ENCODE results near the gene LARGE1.

Gene LARGE1

DNA sequence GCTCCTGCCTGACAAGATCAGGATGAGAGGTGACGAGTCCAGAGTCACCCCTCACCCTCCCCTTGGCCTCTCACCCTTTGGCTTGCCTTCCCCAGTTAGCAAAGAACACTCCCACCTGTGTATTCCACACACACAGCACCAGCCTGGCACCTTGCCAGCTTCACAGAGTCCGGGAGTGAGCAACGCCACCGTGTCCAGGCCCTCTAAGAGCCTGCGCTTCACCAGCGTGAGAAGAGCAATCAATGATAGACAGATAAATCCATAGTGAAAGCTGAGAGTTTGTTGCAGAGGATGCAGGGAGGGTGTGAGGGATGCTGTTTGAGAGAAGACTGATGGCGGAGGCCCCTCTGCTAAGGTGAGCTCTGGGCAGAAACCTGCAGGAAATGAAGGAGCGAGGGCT is 404.5 kb downstream of the LARGE1 start:
- no peak for DNase-seq

DNA sequence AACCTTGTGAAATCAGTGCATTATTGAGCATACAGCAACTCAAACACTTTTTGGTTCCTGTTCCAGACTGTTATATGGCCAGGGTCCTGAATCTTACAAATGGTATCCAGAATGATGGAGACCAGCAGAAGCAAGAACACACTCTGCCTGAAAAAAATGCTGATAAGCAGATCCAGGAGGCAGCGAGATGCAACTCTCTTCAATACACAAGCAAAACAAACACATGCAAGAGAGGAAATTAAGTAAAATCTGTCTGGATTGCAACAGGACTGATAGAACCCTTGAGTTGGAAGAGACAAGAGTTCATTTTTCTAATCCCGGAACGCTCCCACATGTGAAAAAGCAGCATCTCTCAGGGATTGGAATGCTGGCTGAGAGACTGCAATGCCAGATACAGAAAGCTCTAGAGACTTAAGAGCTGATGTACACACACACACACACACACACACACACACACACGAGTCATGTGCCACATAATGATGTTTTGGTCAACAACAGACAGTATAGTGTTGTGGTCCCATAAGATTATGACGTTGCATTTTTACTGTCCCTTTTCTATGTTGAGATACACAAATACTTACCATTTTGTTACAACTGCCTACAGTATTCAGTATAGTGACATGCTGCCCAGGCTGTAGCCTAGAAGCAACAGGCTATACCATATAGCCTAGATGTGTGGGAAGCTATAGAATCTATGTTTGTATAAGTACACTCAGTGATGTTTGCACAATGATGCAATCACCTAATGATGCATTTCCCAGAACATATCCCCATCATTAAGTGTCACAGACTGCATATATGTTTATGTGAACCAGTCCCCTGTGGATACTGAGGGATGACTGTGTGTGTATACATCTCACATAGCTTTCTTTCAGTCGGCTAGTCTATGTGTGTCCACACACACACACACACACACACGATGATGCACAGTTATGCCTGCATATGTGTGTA is 406.6 kb downstream of the LARGE1 start:
- no peak for DNase-seq

DNA sequence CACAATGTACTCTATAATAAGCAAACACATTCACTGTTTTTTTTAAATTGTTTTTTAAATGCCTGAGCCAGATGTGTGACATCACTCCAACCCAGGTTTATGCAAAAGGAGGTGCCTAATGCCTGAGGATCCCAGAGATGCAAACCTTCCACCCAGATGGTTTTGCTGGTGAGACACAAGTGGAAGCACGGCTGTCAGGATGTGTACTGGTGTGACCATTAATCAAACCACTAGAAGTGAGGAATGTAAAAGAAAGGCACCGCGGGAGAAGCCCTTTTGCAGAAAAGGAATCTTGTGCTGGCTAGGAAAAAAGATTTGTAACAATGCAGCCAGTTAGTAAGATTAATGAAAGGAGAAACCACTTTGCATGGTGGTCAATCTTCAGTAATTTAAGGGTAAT is 407.4 kb downstream of the LARGE1 start:
- DNase-seq: no peak

DNA sequence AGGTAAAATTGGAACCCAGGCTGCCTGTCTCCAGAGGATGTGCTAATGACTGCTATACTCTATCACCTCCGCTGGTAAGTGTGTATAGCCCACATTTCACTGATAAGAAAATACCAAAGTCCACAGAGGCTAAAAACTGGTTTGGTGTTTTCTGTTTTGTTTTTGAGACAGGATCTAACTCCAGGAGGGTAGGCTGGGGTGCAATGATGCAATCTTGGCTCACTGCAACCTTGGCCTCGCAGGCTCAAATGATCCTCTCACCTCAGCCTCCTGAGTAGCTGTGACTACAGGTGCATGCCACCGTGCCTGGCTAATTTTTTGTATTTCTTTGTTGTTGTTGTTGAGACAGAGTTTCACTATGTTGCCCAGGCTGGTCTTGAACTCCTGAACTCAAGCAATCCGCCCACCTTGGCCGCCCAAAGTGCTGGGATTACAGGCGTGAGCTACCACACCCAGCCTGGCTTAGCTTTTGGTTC is 409.8 kb downstream of the LARGE1 start:
- no peak for DNase-seq

DNA sequence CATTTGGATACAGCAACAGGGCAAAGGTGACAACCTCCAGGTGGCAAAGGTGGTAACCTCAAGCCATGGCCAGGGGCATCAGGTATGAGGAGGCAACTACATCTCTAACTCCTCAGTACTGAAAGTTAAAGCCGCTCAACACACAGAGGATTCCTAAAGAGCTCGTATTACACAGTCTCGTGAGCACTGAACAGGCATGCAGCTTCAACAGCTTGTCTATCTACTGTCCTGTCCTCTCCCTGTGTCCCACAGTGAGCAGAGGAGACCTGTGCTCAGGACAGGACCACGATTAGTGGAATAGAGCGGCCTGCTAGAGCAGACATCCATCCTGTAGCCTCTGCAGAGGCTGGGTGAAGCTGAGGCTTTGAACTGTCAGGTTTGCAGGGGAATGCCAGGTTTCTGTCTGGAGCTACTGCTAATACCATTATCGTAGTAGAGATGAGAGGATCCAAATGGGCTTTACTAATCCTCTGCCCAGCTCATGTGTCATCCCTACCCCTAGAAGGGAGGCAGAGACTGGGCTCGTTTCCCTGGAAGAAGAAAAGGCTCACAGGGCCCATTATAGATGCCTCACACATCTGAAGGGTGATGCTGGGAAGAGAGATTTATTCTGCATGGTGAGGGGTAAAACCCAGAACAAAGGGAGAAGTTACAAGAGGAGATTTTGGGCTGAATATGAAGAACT is 415.2 kb downstream of the LARGE1 start:
- DNase-seq: no peak

DNA sequence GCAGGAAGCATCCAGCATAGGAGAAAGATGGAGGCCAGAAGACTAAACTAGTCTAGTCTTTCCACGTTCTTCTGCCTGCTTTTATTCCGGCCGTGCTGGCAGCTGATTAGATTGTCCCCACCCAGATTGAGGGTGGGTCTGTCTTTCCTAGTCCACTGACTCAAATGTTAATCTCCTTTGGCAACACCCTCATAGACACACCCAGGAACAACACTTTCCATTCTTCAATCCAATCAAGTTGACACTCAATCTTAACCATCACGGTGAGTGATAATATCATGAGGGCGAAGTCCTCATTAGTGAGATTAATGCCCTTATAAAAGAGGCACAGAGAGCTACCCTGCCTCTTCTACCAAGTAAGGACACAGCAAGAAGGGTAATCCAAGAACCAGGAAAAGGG is 424.2 kb downstream of the LARGE1 start:
- DNase-seq: no peak

DNA sequence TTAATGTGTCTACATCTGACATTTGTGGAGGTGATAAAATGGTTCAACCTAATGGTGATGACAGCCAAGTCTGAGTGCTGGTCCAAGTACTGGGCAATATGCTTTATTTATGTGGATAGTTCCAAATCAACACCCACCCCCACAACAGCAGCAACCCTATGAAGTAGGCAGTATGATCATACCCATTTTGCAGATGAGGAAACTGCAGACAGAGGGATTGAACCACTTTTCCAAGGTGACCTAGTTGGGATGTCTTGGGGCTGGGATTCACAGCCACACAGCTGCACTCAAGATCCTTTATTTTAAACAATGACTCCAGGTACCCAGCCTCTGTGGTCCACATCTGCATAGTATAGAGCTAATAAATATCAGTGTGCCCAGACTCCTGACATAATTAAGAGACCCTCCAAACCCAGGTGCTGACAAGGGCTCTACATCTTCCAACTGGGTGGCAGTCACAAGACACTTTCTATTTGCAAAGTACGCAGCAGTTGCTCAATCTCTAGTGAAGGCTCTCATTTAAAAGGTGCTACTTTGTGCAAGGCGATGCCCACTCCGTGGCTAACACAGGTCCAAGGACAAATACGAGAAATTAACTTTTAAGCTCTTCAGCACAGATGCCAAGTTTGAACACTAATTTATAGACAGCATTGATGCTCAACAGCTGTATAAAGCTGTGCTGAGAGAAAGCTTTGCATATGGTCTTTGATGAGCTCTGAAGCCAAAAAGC is 426.6 kb downstream of the LARGE1 start:
- DNase-seq: no peak

DNA sequence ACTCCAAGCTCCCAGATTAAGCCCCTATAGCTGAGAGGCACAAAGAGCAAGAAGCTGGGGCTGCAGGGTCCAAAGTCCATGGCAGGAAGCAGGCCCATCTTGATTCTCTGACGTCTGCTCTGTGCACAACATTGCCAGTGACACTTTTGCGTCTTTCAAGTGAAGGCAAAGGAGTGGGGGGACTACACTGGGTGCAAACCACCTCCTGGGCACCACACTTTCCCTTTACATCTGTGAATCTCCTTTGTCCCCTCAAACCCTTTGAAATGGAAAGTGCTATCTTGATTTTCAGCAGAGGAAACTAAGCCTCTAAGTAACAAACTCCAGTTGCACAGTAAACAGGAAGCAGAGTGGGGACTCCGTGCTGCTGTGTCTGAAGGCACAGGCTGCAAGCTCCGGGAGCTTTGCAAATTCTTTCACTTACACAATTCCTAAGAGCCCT is 428.0 kb downstream of the LARGE1 start:
- no peak for DNase-seq

DNA sequence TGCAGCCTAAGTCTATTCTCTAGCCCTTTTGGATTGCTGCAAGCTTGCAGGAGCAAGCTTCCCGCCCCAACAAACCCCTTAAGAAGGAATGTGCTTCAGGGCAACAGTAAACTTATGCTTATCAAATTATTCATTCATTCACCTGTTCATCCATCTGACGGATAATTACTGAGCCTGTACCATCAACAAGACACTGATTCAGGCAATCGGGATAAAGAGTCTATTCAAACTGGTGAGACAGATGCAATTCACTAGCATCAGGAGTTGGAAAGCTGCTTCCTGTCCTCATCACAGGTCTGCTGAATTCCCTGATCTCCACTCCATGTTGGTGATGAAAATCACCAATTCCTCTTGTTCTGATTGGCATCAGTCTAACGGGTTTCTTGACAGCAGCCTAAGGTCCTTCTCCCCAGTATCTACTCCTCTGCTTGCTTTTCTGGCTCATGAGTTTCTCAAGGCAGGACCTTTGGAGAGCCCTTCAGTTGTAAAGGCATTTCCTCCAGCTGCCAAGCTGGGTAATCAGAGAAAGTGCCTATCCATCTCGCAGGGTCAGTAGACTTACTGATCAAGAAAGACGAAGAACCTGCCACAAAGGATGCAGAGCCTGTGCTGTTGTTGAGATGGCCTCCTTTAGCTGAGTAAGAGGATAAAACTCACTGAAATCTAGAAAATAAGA is 433.1 kb downstream of the LARGE1 start:
- DNase-seq: no peak

DNA sequence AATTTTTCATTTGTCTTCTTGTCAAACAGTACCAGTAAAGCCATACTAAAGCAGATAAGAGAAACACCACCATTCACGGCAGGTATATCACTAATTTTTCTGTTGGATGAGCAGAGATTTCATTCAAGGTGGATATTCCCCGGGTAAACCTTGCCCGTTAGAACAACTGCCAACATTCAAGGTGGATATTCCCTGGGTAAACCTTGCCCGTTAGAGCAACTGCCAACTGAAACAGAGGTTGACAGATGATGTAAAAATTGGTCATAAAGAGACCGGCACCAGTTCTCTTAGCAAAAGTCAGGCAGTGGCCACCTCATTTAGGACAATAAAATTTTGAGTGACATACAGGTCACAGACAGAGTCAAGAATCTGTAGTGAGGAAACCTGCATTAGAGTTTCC is 438.7 kb downstream of the LARGE1 start:
- no peak for DNase-seq

DNA sequence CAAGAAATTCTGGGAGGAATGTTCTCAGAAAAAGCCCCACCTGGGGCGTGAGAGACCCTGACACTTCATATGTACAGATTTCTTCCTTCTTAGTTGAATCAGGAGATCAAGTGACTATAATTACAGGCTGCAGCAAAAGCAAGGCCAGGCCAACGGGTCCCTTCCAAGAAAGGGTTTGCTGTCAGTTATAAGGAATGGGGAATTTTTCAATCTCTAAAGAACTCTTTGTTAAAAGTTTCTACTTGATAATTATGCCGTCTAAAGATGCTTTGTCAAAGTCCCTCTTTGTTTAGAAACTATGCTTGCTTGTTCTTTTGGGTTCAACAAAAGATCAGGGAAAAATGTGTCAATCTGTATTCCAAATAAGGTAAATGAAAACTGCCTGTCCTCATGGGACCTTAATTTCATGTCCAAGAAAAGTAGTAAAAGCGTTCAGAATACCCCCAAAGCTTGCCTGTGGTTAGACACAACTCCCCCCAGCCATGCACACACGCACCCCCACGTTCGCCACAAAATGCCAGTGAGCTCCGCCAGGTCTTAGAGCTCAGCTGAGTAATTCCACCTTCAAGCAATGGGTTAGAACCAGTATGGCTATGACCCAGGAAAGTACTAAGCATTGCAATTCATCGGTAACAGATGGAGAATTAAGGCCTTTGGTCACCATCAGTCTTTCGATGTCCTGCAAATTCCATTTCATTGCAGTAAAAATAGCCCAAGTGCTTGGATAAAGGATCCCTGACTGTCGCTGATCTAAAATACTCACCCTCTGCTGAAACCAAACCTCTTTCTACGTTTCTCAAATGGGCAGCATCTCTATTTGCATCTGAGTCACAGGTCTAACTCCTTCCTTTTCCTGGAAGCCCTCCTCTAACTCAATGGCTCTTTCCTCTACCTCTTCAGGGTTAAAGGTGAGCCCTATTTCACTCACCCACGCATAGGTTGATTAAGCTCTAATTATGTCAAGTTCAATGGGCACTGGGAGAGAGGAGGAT is 442.9 kb downstream of the LARGE1 start:
- no peak for DNase-seq

DNA sequence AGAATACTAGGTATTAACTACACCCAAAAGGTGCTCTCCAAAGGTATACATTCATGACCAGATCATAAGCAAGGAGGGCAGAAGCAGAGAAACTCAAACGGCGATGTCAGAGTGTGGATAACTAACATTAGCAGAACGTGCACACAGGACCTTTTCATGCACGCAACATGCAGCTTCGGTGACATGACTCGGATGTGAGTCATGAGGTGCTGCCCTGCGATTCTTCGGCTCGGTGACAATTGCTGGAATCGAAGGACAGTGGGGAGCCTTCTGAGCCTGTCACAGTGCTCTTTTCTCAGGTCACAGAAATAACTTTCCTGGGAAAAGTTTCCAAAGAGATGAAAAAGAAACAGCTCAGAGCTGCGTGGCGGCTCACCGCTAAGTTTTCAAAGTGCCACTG is 443.6 kb downstream of the LARGE1 start:
- no peak for DNase-seq

DNA sequence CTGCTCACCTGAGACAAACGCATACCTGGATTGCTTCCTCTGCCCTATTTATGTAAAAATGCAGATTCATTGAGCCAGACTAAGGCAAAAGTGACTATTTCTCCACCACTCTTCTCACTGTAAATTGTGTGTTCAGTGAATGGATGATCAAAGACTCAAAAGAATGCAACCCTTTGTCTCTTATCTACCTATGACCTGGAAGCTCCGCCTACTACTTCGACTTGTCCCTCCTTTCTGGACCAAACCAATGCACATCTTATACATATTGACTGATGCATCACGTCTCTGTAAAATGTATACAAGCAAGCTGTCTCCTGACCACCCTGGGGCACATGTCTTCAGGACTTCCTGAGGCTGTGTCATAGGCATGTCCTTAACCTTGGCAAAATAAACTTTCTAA is 444.1 kb downstream of the LARGE1 start:
- DNase-seq: no peak

DNA sequence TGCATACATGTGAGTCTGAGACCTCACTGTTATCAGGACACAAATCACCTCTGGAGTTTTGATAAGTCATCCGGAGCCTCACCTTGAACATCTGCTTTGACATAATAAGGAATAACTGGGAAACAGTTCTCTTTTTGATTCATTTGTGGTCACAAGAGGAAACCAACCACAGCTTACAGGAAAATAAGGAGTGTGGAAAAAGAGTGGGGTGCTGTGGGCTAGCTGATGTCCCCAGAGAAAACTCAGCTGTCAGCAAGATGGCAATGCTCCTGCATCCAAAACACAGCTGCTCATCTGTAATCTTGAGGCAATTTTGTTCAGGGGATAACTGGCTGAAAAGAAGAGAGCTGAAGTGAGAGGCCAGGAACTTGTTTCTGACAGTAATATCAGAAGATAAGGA is 445.7 kb downstream of the LARGE1 start:
- no peak for DNase-seq

DNA sequence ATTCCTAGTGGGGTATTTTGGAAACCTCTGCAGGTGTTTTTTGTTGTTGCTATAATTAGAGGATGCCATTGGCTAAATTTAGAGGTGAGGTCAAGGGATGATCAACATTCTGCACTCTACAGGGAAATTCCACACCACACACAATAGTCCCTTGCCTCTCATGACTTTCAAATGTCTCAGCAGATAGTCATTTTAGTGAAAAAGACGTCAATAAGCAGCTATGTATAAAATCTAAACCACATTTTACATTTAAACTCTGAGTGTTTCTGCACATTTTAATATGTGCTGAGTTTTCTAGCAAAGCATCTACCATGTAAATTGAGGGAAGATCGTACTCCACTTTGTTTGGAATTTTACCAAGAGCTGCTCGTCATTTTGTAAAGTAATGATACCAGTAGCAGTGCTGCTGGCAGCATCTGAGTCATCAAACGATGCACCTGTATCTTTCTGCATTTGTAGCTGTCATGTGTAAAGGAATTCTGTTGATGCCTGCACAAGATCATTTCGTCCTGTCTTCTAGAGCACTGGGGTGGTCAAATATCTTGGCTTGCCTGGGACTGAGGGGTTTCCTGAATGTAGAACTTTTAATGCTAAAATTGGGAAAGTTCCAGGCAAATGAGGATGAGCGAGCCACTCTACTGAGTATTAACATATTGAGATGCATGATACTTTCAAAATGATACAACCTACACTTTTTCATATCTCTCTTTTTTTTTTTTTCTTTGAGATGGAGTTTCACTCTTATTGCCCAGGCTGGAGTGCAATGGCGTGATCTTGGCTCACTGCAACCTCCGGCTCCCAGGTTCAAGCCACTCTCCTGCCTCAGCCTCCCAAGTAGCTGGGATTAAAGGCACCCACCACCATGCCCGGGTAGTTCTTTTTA is 447.6 kb downstream of the LARGE1 start:
- DNase-seq: no peak

DNA sequence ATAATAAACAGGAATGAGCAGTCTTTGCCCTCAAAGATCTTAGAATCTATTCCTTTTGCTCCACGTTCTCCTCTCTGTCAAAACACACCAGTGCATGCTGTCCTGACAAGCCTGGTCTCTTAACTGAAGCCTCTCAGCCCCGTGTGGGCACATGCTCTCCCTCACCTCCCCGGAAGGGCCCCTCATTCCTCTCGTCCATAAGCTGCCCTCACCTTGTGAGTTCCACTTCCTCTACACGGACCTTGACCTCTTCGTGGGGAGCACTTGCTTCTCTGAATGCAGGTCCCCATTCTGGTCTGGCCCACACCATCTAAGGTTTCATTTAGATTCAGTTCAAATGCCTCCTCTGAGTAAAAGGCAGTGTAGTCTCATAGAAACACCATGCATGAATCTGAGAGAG is 449.8 kb downstream of the LARGE1 start:
- DNase-seq: no peak

DNA sequence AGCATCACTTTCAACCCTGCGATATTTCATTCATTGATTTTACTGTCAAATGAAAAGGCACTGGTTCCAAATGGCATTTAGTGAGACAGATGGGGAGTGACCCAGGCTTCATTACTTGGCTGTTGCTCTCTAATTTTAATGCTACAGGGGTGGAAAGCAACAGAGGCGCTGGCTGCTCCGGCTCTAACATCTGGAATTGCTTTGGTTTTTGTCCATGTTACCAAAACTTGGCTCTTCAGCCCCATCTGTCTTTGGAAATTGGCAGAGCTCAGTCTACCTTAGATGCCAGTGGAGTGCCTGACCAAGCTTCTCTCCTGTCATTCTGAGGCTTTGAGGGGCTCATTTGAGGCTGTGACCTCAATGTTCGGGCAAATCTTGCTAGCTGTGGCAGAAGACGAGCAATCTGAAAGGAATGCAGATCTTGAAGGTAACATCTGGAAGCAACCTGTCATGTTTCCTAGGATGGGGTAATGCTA is 452.6 kb downstream of the LARGE1 start:
- peak; percentile 27 for DNase-seq

DNA sequence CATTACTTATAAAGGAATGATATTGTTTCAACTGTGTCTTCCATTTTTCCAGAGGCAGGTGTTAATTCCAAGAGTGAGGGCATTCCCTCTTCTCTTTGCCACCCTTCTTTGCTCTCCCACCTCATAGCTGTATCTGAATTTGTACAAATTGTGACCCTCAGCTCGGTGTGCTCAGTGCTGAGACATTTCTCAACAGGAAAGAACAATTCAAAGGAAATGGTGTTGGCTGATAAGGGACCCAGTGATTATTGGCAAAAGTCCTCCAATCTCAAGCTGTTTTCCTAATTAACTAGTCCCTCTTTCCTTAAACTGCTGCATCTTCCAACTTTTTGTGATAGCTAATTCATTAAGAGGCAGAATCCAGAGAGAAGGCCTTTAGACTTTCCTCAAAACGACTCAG is 453.2 kb downstream of the LARGE1 start:
- DNase-seq: no peak

DNA sequence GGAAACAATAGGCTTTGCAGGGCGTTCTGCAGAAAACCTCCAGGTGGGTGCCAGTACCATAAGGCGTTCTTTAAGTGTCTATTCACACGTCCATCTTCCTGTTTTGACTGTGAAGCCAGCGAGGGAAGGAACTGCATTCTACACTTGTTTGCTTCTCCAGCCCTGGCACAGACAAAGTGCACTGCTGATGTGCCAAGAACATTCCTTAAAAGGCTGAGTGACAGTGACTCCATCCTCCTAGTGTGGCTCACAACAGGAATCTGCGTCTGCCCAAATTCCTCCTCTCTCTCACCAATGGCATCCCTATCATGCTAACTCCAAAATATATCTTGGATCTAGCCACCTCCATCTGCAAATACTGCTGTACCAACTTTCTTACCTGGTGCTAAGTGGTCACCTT is 454.7 kb downstream of the LARGE1 start:
- no peak for DNase-seq

DNA sequence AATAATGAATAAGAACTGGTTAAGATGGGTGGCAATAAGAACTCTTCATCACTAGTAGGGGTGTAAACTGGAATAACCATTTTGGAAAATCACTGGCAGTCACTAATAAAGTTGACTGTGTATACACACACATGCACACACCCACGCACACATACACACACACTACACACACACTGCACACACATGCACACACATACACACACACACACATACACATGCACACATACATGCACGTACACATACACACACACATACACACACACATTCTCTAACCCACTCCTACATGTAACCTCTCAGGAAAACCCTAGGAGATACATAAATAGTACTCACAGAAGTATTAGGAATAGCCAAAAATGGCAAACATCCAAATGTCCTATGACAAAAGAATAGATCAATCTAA is 455.6 kb downstream of the LARGE1 start:
- DNase-seq: no peak
